Posterior vena cava (tissue), 2 donors: ENCODE measurements around the gene PPT1. TPM values are rescaled to one million over a fixed set of nuclear protein-coding genes. Genes with fewer than 3 reads are reported as not detected.
"Not testable (repeated sequence)": the region's sequence is repeated elsewhere in the genome, so short reads cannot be mapped to it uniquely, and the experiment has no call there.

ENCODE experiments used
- DNase-seq: peaks from one replicate; pipeline ENCODE4 v3.0.0-alpha.2; 2020; ENCODE audit warnings: low spot score
- intact Hi-C, 2 donors: fragments of 100-400 bp; cut with DNase I; formaldehyde crosslinking; loops; one replicate each; pipeline versions ENCODE4 v1.14.1 to v1.14.2; 2022 to 2023
- total RNA-seq, 2 donors: library from RNA; stranded (reverse); fragmentation: NEBNext Ultra II Directional; extraction: Animal tissue kit (Norgen Biotek cat#: 25700); gene quantifications; one replicate each; pipeline ENCODE4 v1.2.1, GENCODE V29; 2021
- donor health status: DM: yes; HTN: yes; CAD: no.
- donor health status: DM: yes; HTN: yes; CAD: no.

Gene PPT1
- total RNA-seq, 2 donors from 2014 or later = 66.2 to 96.3 TPM

GRCh38 chr1:40039245-40039756 lies 57.8 kb downstream of the PPT1 start:
- intact Hi-C loops = no loop called here
- DNase-seq = no peak

- DNase-seq = no peak
- intact Hi-C loops = no loop called here
Measured at GRCh38 chr1:40038697-40039096, 58.4 kb downstream of the PPT1 start.

- DNase-seq, intact Hi-C loops: not testable (repeated sequence)
Measured at GRCh38 chr1:40037254-40037653, 59.8 kb downstream of the PPT1 start.

GRCh38 chr1:40036574-40036973 lies 60.5 kb downstream of the PPT1 start:
- intact Hi-C loops = no loop called here
- peak; percentile 90 for DNase-seq

- intact Hi-C loops = no loop called here
- no peak for DNase-seq
Measured at GRCh38 chr1:40034869-40035268, 62.2 kb downstream of the PPT1 start.

GRCh38 chr1:40032240-40032891 lies 64.7 kb downstream of the PPT1 start:
- no peak for DNase-seq
- intact Hi-C loops = no loop called here

GRCh38 chr1:40030528-40031135 lies 66.4 kb downstream of the PPT1 start:
- intact Hi-C loops = no loop called here
- DNase-seq = no peak

GRCh38 chr1:40029608-40030007 lies 67.4 kb downstream of the PPT1 start:
- DNase-seq = no peak
- intact Hi-C loops = no loop called here

GRCh38 chr1:40027647-40028046 lies 69.4 kb downstream of the PPT1 start:
- no peak for DNase-seq
- intact Hi-C loops = no loop called here

- intact Hi-C loops = no loop called here
Measured at GRCh38 chr1:40024671-40025070, 72.4 kb downstream of the PPT1 start.

GRCh38 chr1:40023379-40023944 lies 73.6 kb downstream of the PPT1 start:
- no peak for DNase-seq
- intact Hi-C loops = no loop called here

More at GRCh38 chr1:40024671-40025070, 72.4 kb downstream of the PPT1 start:
- no peak for DNase-seq

Other genes with a start within 250 kb of the PPT1 start
- 10 to 100 TPM; 15.1 to 15.8 TPM for gene TRIT1, start 213.7 kb downstream of the PPT1 start, total RNA-seq
- gene MYCL, start 195.3 kb downstream of the PPT1 start, total RNA-seq = under 1 TPM; 0.14 to 0.51 TPM
- 1 to 10 TPM in 1 of 2 donors, under 1 TPM in 1; 0.69 to 1.4 TPM for gene MFSD2A, start 142.1 kb downstream of the PPT1 start, total RNA-seq
- gene CAP1, start 56.5 kb downstream of the PPT1 start, total RNA-seq = 100 to 1,000 TPM; 402 to 489 TPM
- 10 to 100 TPM; 14.4 to 18.1 TPM for gene RLF, start 64.1 kb upstream of the PPT1 start, total RNA-seq
- not detected for gene TMCO2, start 150.7 kb upstream of the PPT1 start, total RNA-seq
- 10 to 100 TPM; 42.3 to 51.4 TPM for gene ZMPSTE24, start 161.0 kb upstream of the PPT1 start, total RNA-seq
- 1 to 10 TPM in 1 of 2 donors, under 1 TPM in 1; 0.67 to 3.1 TPM for gene COL9A2, start 220.0 kb upstream of the PPT1 start, total RNA-seq